Natural killer cell (primary cell): Measurements from ENCODE around the gene TMEM87A. TPM values are rescaled to one million over a fixed set of nuclear protein-coding genes. Genes with fewer than 3 reads are reported as not detected.

ENCODE experiments used
- ATAC-seq, 3 donors: fragments of 150-1000 bp in 2 of 3; fragments of 200-7000 bp in 1 of 3; cut with Tn5 transposase; 1 replicate in 1 of 3; 2 replicates in 2 of 3; pipeline ENCODE4 v1.10.0; 2021; ENCODE audit warnings: mild to moderate bottlenecking in 2 of 3, moderate library complexity in 2 of 3
- DNase-seq, 2 donors: peaks; one replicate each; pipeline versions ENCODE4 v3.0.0 to v3.0.0-alpha.2; 2013 to 2021; ENCODE audit warnings: mixed read lengths in 1 of 2
- H3K27ac ChIP-seq: one replicate; pipeline ENCODE4 v1.5.1; 2013; ENCODE audit warnings: mild to moderate bottlenecking, low read length
- H3K27me3 ChIP-seq: one replicate; pipeline ENCODE4 v1.6.1; 2013; ENCODE audit warnings: low read length; ENCODE audit not compliant: control insufficient read depth, insufficient read depth
- H3K36me3 ChIP-seq: one replicate; pipeline ENCODE4 v1.6.1; 2013; ENCODE audit warnings: low read length; ENCODE audit not compliant: control insufficient read depth, insufficient read depth
- H3K4me1 ChIP-seq: one replicate; pipeline ENCODE4 v1.6.1; 2013; ENCODE audit warnings: low read length; ENCODE audit not compliant: control insufficient read depth, insufficient read depth
- H3K4me3 ChIP-seq: one replicate; pipeline ENCODE4 v1.5.1; 2013; ENCODE audit warnings: low read length
- H3K9me3 ChIP-seq: one replicate; pipeline ENCODE4 v1.6.1; 2013; ENCODE audit warnings: low read length; ENCODE audit not compliant: control insufficient read depth, insufficient read depth
- H3K27ac Mint-ChIP-seq, 2 donors: one replicate each; pipeline ENCODE4 v1.8.0; 2022; ENCODE audit warnings: mild to moderate bottlenecking in 2 of 2, mixed read lengths in 2 of 2, moderate library complexity in 1 of 2
- H3K27me3 Mint-ChIP-seq, 2 donors: one replicate each; pipeline ENCODE4 v1.8.0; 2022; ENCODE audit warnings: low read depth in 2 of 2, mixed read lengths in 2 of 2
- H3K36me3 Mint-ChIP-seq: one replicate; pipeline ENCODE4 v1.8.0; 2022; ENCODE audit warnings: mixed read lengths
- H3K4me1 Mint-ChIP-seq, 2 donors: one replicate each; pipeline ENCODE4 v1.8.0; 2022; ENCODE audit warnings: mixed read lengths in 2 of 2
- H3K4me3 Mint-ChIP-seq: one replicate; pipeline ENCODE4 v1.8.0; 2022; ENCODE audit warnings: mild to moderate bottlenecking, moderate library complexity, mixed read lengths
- H3K9me3 Mint-ChIP-seq, 2 donors: one replicate each; pipeline ENCODE4 v1.8.0; 2022; ENCODE audit warnings: mixed read lengths in 2 of 2
- WGBS: methylation state at CpG from one replicate; pipeline ENCODE4 v1.1.7; 2013; ENCODE audit warnings: missing lambda C conversion rate; ENCODE audit not compliant: insufficient coverage; 5-methylcytosine and 5-hydroxymethylcytosine counted together
- intact Hi-C: fragments of 100-400 bp; cut with micrococcal nuclease; formaldehyde crosslinking; loops from one replicate; pipeline ENCODE4 v1.14.2; 2022
- total RNA-seq, 4 donors: library from RNA; stranded (reverse); fragments of 120-200 nt in 1 of 4; gene quantifications; one replicate each; pipeline versions ENCODE4 v1.2.3 to v1.2.4, GENCODE V29; 2013 to 2022
- TF ChIP-seq, protein P1 (sequence below): fragments of 200-600 bp; IDR thresholded peaks from one replicate; pipeline ENCODE4 v1.8.0; 2022; ENCODE audit warnings: antibody characterized with exemption

TMEM87A gene
- total RNA-seq, 3 donors from 2014 or later (not counting 1 experiment from before 2014, with no cell fraction given): 70.8 to 76.4 (median 73.7) TPM

DNA sequence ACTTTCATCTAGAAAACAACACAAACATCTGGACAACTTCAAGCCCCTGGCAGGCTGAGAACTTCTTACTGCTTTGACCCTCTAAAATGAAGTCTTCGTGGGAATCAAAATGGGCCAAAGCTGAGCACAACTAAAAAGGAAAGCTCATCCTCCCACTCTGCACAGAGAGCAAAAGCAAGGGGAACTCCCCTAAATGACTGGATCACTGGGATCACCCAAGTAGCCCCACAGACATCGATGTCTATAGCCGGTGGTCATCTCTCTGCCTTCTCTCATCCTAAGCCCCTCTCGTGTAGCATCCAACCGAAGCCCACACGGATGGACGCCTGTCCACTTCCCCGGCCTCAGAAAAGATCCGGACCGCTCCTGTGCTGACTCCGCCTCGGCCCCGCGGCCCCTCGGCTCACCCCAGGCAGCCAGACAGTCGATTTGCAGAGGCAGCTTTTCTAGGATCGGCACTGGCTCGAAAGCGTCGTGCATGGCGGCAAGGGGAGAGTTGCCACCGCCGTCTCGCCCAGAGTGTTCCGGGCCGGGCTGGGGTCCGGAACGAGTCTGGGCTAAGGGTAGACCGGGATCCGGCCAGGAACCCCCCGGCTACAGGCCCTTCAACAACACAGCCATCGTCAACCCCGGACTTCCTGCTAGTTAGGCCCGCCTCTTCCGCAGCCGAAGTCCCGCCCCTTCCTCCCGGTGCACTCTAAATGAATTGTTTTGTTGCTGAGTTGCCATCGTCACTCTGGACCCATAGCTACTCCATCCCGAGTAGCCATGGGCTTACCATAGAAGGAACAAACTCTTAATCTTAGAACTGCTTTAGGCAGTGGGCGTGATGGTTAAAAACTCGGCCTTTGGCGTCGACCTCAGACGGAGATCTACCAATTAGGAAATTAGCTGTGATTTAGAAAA lies 65.3 kb downstream of the TMEM87A start, which contains the start of gene VPS39:
TSS of gene VPS39 (minus strand) at position 631 of the 906 bp plus-strand sequence. CDS start at position 480, 151 bp downstream.
- Histone ChIP-seq H3K27me3 (no peaks in the 10 kb centered on the region), H3K9me3 (no peaks in the 10 kb centered on the region), H3K4me1 (peaks cover 11% of the 10 kb centered on the region), H3K36me3 (peaks cover 16% of the 10 kb centered on the region), H3K4me3 (peak within 1 kb of the TSS; percentile 76), H3K27ac (peak within 1 kb of the TSS; percentile 64)
- Mint-ChIP-seq H3K36me3 (peaks cover 17% of the 10 kb centered on the region), H3K27me3 (no peaks in the 10 kb centered on the region), H3K4me1 (peaks cover 28 to 45% of the 10 kb centered on the region in 2 donors), H3K27ac (peak within 1 kb of the TSS; percentile 90 to 97), H3K4me3 (peak within 1 kb of the TSS; percentile 96), H3K9me3 (no peaks in the 10 kb centered on the region)
- TF ChIP-seq, protein P1, sequence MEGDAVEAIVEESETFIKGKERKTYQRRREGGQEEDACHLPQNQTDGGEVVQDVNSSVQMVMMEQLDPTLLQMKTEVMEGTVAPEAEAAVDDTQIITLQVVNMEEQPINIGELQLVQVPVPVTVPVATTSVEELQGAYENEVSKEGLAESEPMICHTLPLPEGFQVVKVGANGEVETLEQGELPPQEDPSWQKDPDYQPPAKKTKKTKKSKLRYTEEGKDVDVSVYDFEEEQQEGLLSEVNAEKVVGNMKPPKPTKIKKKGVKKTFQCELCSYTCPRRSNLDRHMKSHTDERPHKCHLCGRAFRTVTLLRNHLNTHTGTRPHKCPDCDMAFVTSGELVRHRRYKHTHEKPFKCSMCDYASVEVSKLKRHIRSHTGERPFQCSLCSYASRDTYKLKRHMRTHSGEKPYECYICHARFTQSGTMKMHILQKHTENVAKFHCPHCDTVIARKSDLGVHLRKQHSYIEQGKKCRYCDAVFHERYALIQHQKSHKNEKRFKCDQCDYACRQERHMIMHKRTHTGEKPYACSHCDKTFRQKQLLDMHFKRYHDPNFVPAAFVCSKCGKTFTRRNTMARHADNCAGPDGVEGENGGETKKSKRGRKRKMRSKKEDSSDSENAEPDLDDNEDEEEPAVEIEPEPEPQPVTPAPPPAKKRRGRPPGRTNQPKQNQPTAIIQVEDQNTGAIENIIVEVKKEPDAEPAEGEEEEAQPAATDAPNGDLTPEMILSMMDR: no peak
- 1% methylated on average over 45 of the region's 45 CpGs for WGBS
- DNase-seq: peak; percentile 80 to 90
- peak; percentile 97 to 98 (median 97) for ATAC-seq
- intact Hi-C loops: loop anchor here (1.0 kb wide), 1 partner anchor 65 kb away; the partner anchor contains the start of genes GANC and TMEM87A

DNA sequence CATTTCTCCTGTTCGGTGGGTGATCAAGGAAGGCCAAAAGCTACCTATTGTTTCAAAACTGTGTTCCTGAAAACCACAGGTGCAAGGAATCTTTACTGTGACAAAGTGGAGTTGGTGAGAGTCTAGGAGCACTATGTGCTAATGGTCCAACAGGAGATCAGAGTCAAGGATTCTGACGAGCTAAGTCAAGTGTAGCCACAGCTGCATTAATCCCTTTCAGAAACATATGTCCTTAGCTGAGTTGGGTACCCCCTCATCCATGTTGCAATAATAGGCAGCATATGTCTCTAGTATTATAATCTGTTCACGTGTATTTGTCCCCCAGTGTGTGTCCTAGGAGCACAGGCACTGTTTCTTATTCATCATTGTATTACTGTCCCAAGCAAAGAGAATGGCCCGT lies 66.8 kb downstream of the TMEM87A start:
- H3K4me1 Mint-ChIP-seq: peaks cover 28 to 45% of the 10 kb centered on the region in 2 donors
- peak overlapping the region; percentile 96 for H3K4me3 Mint-ChIP-seq
- peak overlapping the region; percentile 90 to 97 for H3K27ac Mint-ChIP-seq
- H3K4me3 ChIP-seq: no peak overlapping the region
- no peaks in the 10 kb centered on the region for H3K9me3 ChIP-seq
- peaks cover 4% of the 10 kb centered on the region for H3K36me3 Mint-ChIP-seq
- H3K4me1 ChIP-seq: peaks cover 11% of the 10 kb centered on the region
- intact Hi-C loops: no loop called here
- no peaks in the 10 kb centered on the region for H3K27me3 Mint-ChIP-seq
- TF ChIP-seq, protein P1: no peak
- H3K27ac ChIP-seq: no peak overlapping the region
- 93% methylated on average over 3 of the region's 4 CpGs for WGBS
- DNase-seq (no peak), ATAC-seq (no peak)
- no peaks in the 10 kb centered on the region for H3K9me3 Mint-ChIP-seq
- peaks cover 13% of the 10 kb centered on the region for H3K36me3 ChIP-seq
- H3K27me3 ChIP-seq: no peaks in the 10 kb centered on the region

DNA sequence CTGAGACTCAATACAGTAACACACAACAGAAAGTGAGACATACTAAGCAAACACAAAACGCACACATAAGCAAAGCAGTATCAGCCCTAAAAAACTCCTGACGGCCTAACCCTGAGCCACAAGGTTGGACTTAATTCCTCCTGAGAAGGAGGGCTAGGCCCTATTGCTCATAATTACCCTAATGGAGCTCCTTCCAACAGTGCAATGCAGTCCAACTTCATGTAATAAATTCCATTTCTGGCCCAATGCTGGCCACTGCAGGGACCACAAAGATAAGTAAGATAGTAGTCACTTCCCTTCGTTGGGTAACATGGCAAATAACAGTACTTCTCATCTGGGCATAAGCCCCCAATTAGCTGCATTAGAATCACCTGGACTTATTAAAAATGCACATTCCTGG lies 69.3 kb downstream of the TMEM87A start:
- Histone ChIP-seq H3K4me3 (no peak overlapping the region), H3K27me3 (no peaks in the 10 kb centered on the region), H3K27ac (no peak overlapping the region), H3K36me3 (peaks cover 16% of the 10 kb centered on the region), H3K9me3 (no peaks in the 10 kb centered on the region), H3K4me1 (peaks cover 11% of the 10 kb centered on the region)
- DNase-seq (no peak), ATAC-seq (no peak)
- H3K27ac Mint-ChIP-seq: no peak overlapping the region
- H3K9me3 Mint-ChIP-seq: no peaks in the 10 kb centered on the region
- intact Hi-C loops: no loop called here
- H3K27me3 Mint-ChIP-seq: no peaks in the 10 kb centered on the region
- TF ChIP-seq, protein P1: no peak
- H3K4me3 Mint-ChIP-seq: no peak overlapping the region
- H3K4me1 Mint-ChIP-seq: peaks cover 32 to 53% of the 10 kb centered on the region in 2 donors
- H3K36me3 Mint-ChIP-seq: no peaks in the 10 kb centered on the region
- 92% methylated on average over 3 of the region's 3 CpGs for WGBS
